Stimulated activated CD8-positive, alpha-beta memory T cell treated with anti-CD3 and anti-CD28 coated beads, Interleukin-7, amount 100 ng/mL, for 4 hours (primary cell): Measurements from ENCODE around the gene LCE2A.

Source experiments
- DNase-seq, 2 donors: peaks; one replicate each; pipeline ENCODE4 v3.0.0-alpha.2; 2020; ENCODE audit warnings: low read depth in 2 of 2

The LCE2A gene

GRCh38 chr1:152743371-152744145 is 45.4 kb downstream of the LCE2A start:
- no peak for DNase-seq

DNA sequence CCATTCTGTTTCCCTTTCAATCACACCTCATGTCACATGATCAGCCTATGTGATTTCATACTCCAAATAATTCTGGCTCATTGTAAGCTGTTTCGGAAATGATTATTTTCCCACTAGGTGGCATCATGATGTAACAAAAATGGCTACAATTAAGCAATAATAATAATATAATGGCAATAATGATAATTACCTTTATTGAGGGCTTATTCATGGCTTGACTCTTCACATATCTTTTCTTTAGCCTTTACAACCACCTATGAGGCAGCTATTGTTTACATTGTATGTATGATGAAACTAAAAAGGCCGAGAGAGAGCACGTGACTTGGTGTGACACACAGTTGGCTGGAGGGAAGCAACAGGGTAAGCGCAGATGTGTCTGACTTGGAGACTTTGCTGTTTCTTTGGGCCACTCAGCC is 47.2 kb downstream of the LCE2A start:
- no peak for DNase-seq

DNA sequence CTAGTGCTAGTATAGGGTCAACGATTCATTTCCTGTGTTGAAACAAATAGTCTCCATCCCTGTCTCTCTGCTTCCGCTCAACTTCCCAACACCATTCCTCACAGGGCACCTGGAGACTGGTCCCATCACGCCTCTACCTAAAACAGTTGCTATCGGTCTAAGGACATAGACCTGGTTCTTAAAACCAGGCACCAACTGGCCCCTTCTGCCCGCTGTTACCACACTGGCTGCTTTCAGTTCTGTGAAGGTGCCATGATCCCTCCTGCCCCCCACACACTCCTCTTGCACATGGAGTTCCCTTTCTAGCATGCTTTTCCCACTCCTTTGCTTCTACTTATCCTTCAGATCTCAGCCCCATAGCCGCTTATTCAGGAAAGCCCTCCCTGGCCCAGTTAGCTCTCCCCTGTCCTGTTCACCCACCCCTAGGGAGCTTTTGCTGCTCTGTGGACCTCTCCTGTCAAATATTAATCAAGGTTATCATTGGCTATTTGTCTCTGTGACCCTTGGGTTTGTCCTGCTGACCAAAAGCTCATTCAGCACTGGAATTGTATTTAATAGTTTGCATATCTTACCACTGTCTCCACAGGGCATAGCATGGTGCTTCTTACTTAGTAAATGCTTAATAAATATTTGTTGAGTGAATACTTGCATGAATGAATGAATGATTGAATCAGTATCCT is 47.8 kb downstream of the LCE2A start:
- DNase-seq, result no peak

- DNase-seq, result no peak
Measured at GRCh38 chr1:152747831-152748230, 49.7 kb downstream of the LCE2A start.
